HFFc6 (cell line): ENCODE measurements around the gene INF2. TPM values are rescaled to one million over a fixed set of nuclear protein-coding genes. Genes with fewer than 3 reads are reported as not detected.

Source experiments
- DNase-seq: peaks from one replicate; pipeline ENCODE4 v3.0.0-alpha.2; 2018
- H3K27ac Mint-ChIP-seq: 2 replicates; pipeline ENCODE4 v1.8.0; 2020; ENCODE audit warnings: mild to moderate bottlenecking, mixed read lengths
- H3K27me3 Mint-ChIP-seq: 2 replicates; pipeline ENCODE4 v1.8.0; 2021; ENCODE audit warnings: mild to moderate bottlenecking, moderate library complexity, mixed read lengths; ENCODE audit not compliant: insufficient read depth
- H3K36me3 Mint-ChIP-seq: 2 replicates; pipeline ENCODE4 v1.8.0; 2021; ENCODE audit warnings: low read depth, mixed read lengths
- H3K4me1 Mint-ChIP-seq: 2 replicates; pipeline ENCODE4 v1.8.0; 2020; ENCODE audit warnings: low read depth, mixed read lengths
- H3K4me3 Mint-ChIP-seq: 2 replicates; pipeline ENCODE4 v1.8.0; 2020; ENCODE audit warnings: mild to moderate bottlenecking, moderate library complexity, mixed read lengths
- H3K9me3 Mint-ChIP-seq: 2 replicates; pipeline ENCODE4 v1.8.0; 2020; ENCODE audit warnings: mild to moderate bottlenecking, mixed read lengths
- total RNA-seq, 6 experiments: library from RNA; stranded (reverse); fragmentation: NEBNext Ultra II Directional; extraction: Animal tissue kit (Norgen Biotek cat#: 25700); gene quantifications; 2 replicates in 1 of 6; 3 replicates in 5 of 6; pipeline ENCODE4 v1.2.3, GENCODE V29; 2021
- TF ChIP-seq, protein P1 (sequence below): fragments of 200-600 bp; sonication (generic); IDR thresholded peaks from 2 replicates; pipeline ENCODE4 v1.5.0; 2021; ENCODE audit warnings: antibody characterized with exemption, mild to moderate bottlenecking

The INF2 gene
- total RNA-seq, 6 experiments from 2014 or later = 111 to 121 (median 116) TPM

DNA sequence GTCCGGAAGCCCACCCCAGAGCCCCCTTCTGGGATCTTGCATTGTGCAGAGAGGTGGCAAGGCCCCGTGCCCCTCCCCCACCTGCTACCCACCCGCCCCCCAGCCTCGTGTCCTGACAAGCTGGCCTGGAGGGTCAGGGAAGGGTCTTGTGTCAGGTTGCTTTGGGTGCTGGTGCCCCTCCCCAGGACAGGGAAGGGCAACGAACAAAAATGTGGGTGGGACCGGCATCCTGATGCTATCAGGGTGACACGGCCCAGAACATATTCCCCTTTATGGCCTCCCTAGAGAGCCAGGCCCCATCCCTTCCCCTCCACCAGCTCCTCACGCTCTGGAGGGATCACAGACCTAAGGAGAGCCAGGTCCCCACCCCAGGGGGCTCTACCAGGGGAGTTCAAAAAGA is 46.1 kb upstream of the INF2 start:
- no peak for DNase-seq
- peaks cover 23% of the 10 kb centered on the region for H3K27me3 Mint-ChIP-seq
- H3K4me3 Mint-ChIP-seq = no peak overlapping the region
- TF ChIP-seq, protein P1, sequence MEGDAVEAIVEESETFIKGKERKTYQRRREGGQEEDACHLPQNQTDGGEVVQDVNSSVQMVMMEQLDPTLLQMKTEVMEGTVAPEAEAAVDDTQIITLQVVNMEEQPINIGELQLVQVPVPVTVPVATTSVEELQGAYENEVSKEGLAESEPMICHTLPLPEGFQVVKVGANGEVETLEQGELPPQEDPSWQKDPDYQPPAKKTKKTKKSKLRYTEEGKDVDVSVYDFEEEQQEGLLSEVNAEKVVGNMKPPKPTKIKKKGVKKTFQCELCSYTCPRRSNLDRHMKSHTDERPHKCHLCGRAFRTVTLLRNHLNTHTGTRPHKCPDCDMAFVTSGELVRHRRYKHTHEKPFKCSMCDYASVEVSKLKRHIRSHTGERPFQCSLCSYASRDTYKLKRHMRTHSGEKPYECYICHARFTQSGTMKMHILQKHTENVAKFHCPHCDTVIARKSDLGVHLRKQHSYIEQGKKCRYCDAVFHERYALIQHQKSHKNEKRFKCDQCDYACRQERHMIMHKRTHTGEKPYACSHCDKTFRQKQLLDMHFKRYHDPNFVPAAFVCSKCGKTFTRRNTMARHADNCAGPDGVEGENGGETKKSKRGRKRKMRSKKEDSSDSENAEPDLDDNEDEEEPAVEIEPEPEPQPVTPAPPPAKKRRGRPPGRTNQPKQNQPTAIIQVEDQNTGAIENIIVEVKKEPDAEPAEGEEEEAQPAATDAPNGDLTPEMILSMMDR = no peak
- peaks cover 13% of the 10 kb centered on the region for H3K9me3 Mint-ChIP-seq
- no peak overlapping the region for H3K27ac Mint-ChIP-seq
- peaks cover 4% of the 10 kb centered on the region; the same call in 1 of the 2 replicates for H3K36me3 Mint-ChIP-seq
- peaks cover 5% of the 10 kb centered on the region; the same call in 1 of the 2 replicates for H3K4me1 Mint-ChIP-seq

DNA sequence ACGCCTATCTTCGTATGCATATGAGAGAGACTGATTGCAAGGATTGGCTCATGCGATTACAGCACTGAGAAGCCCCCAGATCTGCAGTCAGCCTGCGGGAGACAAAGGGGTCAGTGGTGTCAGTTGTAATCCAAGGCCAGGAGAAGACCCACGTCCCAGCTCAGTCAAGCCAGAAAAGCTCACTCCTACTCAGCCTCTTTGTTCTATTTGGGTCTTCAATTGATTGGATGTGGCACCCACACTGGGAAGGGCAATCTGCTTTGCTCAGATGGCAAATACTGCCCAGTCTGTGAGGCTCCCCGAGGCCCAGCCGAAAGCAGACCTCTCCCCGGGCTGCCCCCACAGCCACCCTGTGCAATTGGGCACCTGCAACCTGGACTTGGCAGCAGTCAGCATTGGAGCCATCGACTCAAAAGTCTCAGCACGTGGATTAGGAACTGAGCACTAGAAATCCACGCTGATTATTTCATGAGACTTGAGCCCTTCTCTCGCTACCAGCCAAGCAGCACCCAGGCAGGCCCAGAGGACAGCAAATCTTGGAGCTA is 45.3 kb upstream of the INF2 start:
- no peak overlapping the region for H3K27ac Mint-ChIP-seq
- peaks cover 27% of the 10 kb centered on the region for H3K27me3 Mint-ChIP-seq
- peaks cover 5% of the 10 kb centered on the region; the same call in 1 of the 2 replicates for H3K4me1 Mint-ChIP-seq
- no peak for DNase-seq
- TF ChIP-seq, protein P1 = no peak
- no peak overlapping the region for H3K4me3 Mint-ChIP-seq
- H3K36me3 Mint-ChIP-seq = peaks cover 4% of the 10 kb centered on the region; the same call in 1 of the 2 replicates
- H3K9me3 Mint-ChIP-seq = peaks cover 13% of the 10 kb centered on the region

DNA sequence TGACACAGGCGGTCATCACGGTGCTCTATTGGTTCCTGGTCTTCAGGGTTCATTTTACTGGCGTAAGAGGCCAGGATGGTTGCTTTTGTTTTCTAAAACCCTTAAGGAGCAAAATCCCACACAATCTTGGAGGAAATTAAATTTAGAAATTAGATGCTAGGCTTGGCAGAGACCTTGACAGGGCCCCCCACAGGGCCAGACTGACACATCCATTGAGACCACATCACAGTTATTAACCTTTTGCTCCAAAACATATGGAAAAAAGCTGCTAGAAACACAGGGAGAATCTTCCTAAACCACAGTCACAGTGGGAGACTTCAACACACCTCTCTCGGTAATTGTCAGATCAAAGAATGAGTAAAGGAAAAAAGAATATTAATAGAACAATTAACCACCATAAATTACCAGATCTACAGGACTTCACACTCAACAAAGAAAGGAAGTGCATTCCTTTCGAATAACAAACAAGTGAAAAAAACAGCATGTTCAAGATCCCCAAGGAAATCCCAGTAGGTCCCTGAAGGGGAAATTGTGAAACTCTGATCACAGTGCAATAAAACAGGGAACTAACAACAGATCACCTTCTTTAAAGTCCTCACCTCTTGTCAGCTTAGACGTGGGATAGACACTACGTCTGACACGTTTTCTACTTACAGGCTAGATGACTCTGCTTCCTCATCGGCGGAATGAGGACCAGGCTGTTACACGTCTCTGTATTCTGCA is 44.6 kb upstream of the INF2 start:
- Mint-ChIP-seq H3K4me1 (peaks cover 10% of the 10 kb centered on the region; the same call in 1 of the 2 replicates), H3K4me3 (no peak overlapping the region), H3K9me3 (peaks cover 13% of the 10 kb centered on the region), H3K27ac (no peak overlapping the region), H3K36me3 (peaks cover 4% of the 10 kb centered on the region; the same call in 1 of the 2 replicates), H3K27me3 (peaks cover 27% of the 10 kb centered on the region)
- DNase-seq = no peak
- TF ChIP-seq, protein P1 = no peak

DNA sequence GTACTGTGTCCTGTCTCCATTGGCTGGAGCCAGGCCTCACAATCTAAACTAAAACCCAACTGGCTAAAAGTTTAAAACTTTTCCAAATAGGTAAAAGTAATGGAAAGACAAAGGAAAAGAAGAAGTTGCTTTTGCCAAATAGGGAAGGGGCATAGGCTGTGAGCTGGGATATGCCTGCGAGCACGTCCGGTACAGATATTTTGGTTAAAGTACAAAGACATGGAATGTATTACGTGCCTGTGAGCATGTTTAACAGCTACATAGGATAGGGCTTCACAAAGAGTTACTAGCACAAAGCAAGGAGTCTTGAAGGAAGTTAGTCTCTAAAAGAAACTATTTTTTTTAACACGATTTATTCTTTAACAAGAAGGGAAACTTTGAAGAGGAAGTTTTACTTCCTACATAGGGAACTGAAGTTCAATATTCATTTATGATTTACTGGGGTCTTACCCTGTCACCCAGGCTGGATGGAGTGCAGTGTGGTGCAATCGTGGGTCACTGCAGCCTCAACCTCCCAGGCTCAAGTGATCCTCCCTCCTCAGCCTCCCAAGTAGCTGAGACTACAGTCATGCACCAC is 41.9 kb upstream of the INF2 start:
- TF ChIP-seq, protein P1 = no peak
- DNase-seq = no peak
- peaks cover 11% of the 10 kb centered on the region; the same call in 1 of the 2 replicates for H3K4me1 Mint-ChIP-seq
- no peak overlapping the region for H3K27ac Mint-ChIP-seq
- peaks cover 18% of the 10 kb centered on the region for H3K9me3 Mint-ChIP-seq
- H3K4me3 Mint-ChIP-seq = no peak overlapping the region
- peaks cover 9% of the 10 kb centered on the region; the same call in 1 of the 2 replicates for H3K36me3 Mint-ChIP-seq
- H3K27me3 Mint-ChIP-seq = peaks cover 28% of the 10 kb centered on the region

DNA sequence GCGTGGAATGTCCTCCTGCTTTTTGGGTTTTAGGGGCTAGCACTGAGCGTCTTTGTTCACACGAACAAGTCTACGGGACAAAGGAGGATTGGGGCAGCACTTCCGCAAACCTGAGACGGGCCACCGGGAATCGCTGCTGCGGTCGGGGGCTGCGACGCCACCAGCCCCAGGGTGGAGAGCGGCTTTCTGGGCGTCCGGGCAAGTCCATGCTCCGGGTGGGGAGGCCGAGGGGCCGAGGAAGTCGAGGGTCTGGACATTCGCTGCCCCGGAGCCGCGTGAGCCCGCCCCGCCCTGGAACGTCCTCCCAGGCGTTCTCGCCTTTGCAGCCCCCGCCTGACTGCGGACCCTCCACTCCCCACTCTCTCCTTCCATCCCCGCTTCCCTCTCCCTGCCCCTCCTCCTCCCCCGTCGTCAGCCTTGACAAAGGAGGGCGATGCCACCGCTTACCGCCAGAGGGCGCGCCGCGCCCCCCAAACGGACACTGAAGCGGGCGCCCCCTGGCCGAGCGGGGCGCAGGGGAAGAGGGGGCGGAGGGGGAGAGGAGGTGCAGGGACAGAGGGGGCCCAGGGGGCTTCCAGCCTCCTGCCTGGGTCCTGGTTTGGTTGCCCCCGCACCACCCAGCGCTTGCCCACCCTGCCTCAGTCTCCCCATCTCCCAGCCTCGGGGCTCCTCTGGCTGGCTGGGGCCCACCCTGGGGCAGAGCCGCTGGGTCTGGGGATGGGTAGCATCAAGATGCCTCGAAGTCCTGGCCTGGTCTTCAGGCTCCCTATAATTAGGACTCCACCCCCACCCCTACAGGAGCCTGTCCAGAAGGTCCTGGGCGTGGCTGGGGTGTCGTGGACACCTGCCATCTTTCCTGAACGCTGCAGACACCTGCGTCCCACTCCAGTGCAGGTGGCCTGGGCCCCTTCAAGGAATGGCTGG is 39.1 kb upstream of the INF2 start:
- peaks cover 26% of the 10 kb centered on the region for H3K9me3 Mint-ChIP-seq
- peak overlapping the region; percentile 84 for H3K4me3 Mint-ChIP-seq
- peaks cover 23% of the 10 kb centered on the region for H3K27me3 Mint-ChIP-seq
- no peak overlapping the region for H3K27ac Mint-ChIP-seq
- peaks cover 5% of the 10 kb centered on the region; the same call in 1 of the 2 replicates for H3K4me1 Mint-ChIP-seq
- TF ChIP-seq, protein P1 = peak; percentile 100
- DNase-seq = peak; percentile 11
- H3K36me3 Mint-ChIP-seq = peaks cover 16% of the 10 kb centered on the region
